ENCODE data around the gene DTX3L.
"Not testable (repeated sequence)": the region's sequence is repeated elsewhere in the genome, so short reads cannot be mapped to it uniquely, and the experiment has no call there.

Gene DTX3L

GRCh38 chr3:122560680-122561079 lies 3.5 kb upstream of the DTX3L start:
- Histone ChIP-seq H3K36me3 (ENCODE audit: control insufficient read depth, insufficient read depth, low read length) (no peaks in the 10 kb centered on the region), H3K4me1 (ENCODE audit: control insufficient read depth, insufficient read depth, low read length, poor library complexity, severe bottlenecking) (peaks cover 3% of the 10 kb centered on the region), H3K27ac (ENCODE audit: low read depth, low read length, severe bottlenecking) (no peak overlapping the region), H3K9me3 (ENCODE audit: control insufficient read depth, low read length) (no peaks in the 10 kb centered on the region), H3K4me3 (ENCODE audit: extremely low read depth, insufficient read depth, low read length, poor library complexity, severe bottlenecking) (no peak overlapping the region)
- WGBS, 2 experiments (ENCODE audit: insufficient coverage in 2 of 2) = 67% methylated on average over 1 of the region's 1 CpG; no CpG with 5 or more reads in 1 of the 2 experiments

GRCh38 chr3:122562923-122563716 lies 1.0 kb upstream of the DTX3L start:
- H3K27ac ChIP-seq (ENCODE audit: low read depth, low read length, severe bottlenecking) = no peak overlapping the region
- 90 to 97% methylated on average over 3 of the region's 5 CpGs for WGBS, 2 experiments (ENCODE audit: insufficient coverage in 2 of 2)
- H3K36me3 ChIP-seq (ENCODE audit: control insufficient read depth, insufficient read depth, low read length) = no peaks in the 10 kb centered on the region
- no peaks in the 10 kb centered on the region for H3K9me3 ChIP-seq (ENCODE audit: control insufficient read depth, low read length)
- peaks cover 3% of the 10 kb centered on the region for H3K4me1 ChIP-seq (ENCODE audit: control insufficient read depth, insufficient read depth, low read length, poor library complexity, severe bottlenecking)
- H3K4me3 ChIP-seq (ENCODE audit: extremely low read depth, insufficient read depth, low read length, poor library complexity, severe bottlenecking) = no peak overlapping the region

GRCh38 chr3:122563717-122564025 lies 467 bp upstream of the DTX3L start:
- Histone ChIP-seq H3K9me3 (ENCODE audit: control insufficient read depth, low read length) (no peaks in the 10 kb centered on the region), H3K4me1 (ENCODE audit: control insufficient read depth, insufficient read depth, low read length, poor library complexity, severe bottlenecking) (peaks cover 5% of the 10 kb centered on the region), H3K36me3 (ENCODE audit: control insufficient read depth, insufficient read depth, low read length) (no peaks in the 10 kb centered on the region), H3K27ac (ENCODE audit: low read depth, low read length, severe bottlenecking) (no peak overlapping the region), H3K4me3 (ENCODE audit: extremely low read depth, insufficient read depth, low read length, poor library complexity, severe bottlenecking) (peak overlapping the region; percentile 46)
- WGBS, 2 experiments (ENCODE audit: insufficient coverage in 2 of 2) = 82 to 96% methylated on average over 2 to 3 of the region's 5 CpGs

- not testable (repeated sequence) for H3K4me3 ChIP-seq (ENCODE audit: extremely low read depth, insufficient read depth, low read length, poor library complexity, severe bottlenecking); H3K4me1 ChIP-seq (ENCODE audit: control insufficient read depth, insufficient read depth, low read length, poor library complexity, severe bottlenecking); H3K36me3 ChIP-seq (ENCODE audit: control insufficient read depth, insufficient read depth, low read length); H3K9me3 ChIP-seq (ENCODE audit: control insufficient read depth, low read length); H3K27ac ChIP-seq (ENCODE audit: low read depth, low read length, severe bottlenecking)
- no CpG with 5 or more reads among the region's 7 CpGs for WGBS, 2 experiments (ENCODE audit: insufficient coverage in 2 of 2)
Measured at GRCh38 chr3:122568131-122568530, 4.0 kb downstream of the DTX3L start.

- WGBS, 2 experiments (ENCODE audit: insufficient coverage in 2 of 2) = 43 to 83% methylated on average over 2 of the region's 3 CpGs
- no peaks in the 10 kb centered on the region for H3K36me3 ChIP-seq (ENCODE audit: control insufficient read depth, insufficient read depth, low read length)
Measured at GRCh38 chr3:122568755-122569154, 4.6 kb downstream of the DTX3L start.

GRCh38 chr3:122572940-122573412 lies 8.8 kb downstream of the DTX3L start:
- 41 to 64% methylated on average over 2 of the region's 3 CpGs for WGBS, 2 experiments (ENCODE audit: insufficient coverage in 2 of 2)
- Histone ChIP-seq H3K9me3 (ENCODE audit: control insufficient read depth, low read length) (no peaks in the 10 kb centered on the region), H3K4me3 (ENCODE audit: extremely low read depth, insufficient read depth, low read length, poor library complexity, severe bottlenecking) (no peak overlapping the region), H3K36me3 (ENCODE audit: control insufficient read depth, insufficient read depth, low read length) (no peaks in the 10 kb centered on the region), H3K4me1 (ENCODE audit: control insufficient read depth, insufficient read depth, low read length, poor library complexity, severe bottlenecking) (peaks cover 8% of the 10 kb centered on the region), H3K27ac (ENCODE audit: low read depth, low read length, severe bottlenecking) (peak overlapping the region; percentile 41)

More at GRCh38 chr3:122568755-122569154, 4.6 kb downstream of the DTX3L start:
- Histone ChIP-seq H3K27ac (ENCODE audit: low read depth, low read length, severe bottlenecking) (no peak overlapping the region), H3K4me3 (ENCODE audit: extremely low read depth, insufficient read depth, low read length, poor library complexity, severe bottlenecking) (no peak overlapping the region), H3K9me3 (ENCODE audit: control insufficient read depth, low read length) (no peaks in the 10 kb centered on the region), H3K4me1 (ENCODE audit: control insufficient read depth, insufficient read depth, low read length, poor library complexity, severe bottlenecking) (peaks cover 8% of the 10 kb centered on the region)

- Histone ChIP-seq H3K4me3 (ENCODE audit: extremely low read depth, insufficient read depth, low read length, poor library complexity, severe bottlenecking) (no peak overlapping the region), H3K9me3 (ENCODE audit: control insufficient read depth, low read length) (peaks cover 5% of the 10 kb centered on the region), H3K36me3 (ENCODE audit: control insufficient read depth, insufficient read depth, low read length) (no peaks in the 10 kb centered on the region), H3K4me1 (ENCODE audit: control insufficient read depth, insufficient read depth, low read length, poor library complexity, severe bottlenecking) (peaks cover 5% of the 10 kb centered on the region), H3K27ac (ENCODE audit: low read depth, low read length, severe bottlenecking) (no peak overlapping the region)
- 83 to 90% methylated on average over 4 to 5 of the region's 8 CpGs for WGBS, 2 experiments (ENCODE audit: insufficient coverage in 2 of 2)
Measured at GRCh38 chr3:122576174-122576940, 12.2 kb downstream of the DTX3L start.

GRCh38 chr3:122577409-122578031 lies 13.4 kb downstream of the DTX3L start, which contains the start of gene PARP15:
PARP15 (plus strand) TSS chr3:122577650; CDS start chr3:122577668, 18 bp downstream.
- no peak within 1 kb of the TSS for H3K27ac ChIP-seq (ENCODE audit: low read depth, low read length, severe bottlenecking)
- H3K4me3 ChIP-seq (ENCODE audit: extremely low read depth, insufficient read depth, low read length, poor library complexity, severe bottlenecking) = no peak within 1 kb of the TSS
- peaks cover 16% of the 10 kb centered on the region for H3K9me3 ChIP-seq (ENCODE audit: control insufficient read depth, low read length)
- peaks cover 5% of the 10 kb centered on the region for H3K4me1 ChIP-seq (ENCODE audit: control insufficient read depth, insufficient read depth, low read length, poor library complexity, severe bottlenecking)
- H3K36me3 ChIP-seq (ENCODE audit: control insufficient read depth, insufficient read depth, low read length) = no peaks in the 10 kb centered on the region
- WGBS, 2 experiments (ENCODE audit: insufficient coverage in 2 of 2) = 65 to 71% methylated on average over 16 to 36 of the region's 40 CpGs

GRCh38 chr3:122578069-122578740 lies 14.1 kb downstream of the DTX3L start:
- Histone ChIP-seq H3K27ac (ENCODE audit: low read depth, low read length, severe bottlenecking) (no peak overlapping the region), H3K36me3 (ENCODE audit: control insufficient read depth, insufficient read depth, low read length) (no peaks in the 10 kb centered on the region), H3K4me1 (ENCODE audit: control insufficient read depth, insufficient read depth, low read length, poor library complexity, severe bottlenecking) (peaks cover 2% of the 10 kb centered on the region), H3K4me3 (ENCODE audit: extremely low read depth, insufficient read depth, low read length, poor library complexity, severe bottlenecking) (no peak overlapping the region), H3K9me3 (ENCODE audit: control insufficient read depth, low read length) (peaks cover 16% of the 10 kb centered on the region)
- WGBS, 2 experiments (ENCODE audit: insufficient coverage in 2 of 2) = 83% methylated on average over 1 of the region's 5 CpGs; no CpG with 5 or more reads in 1 of the 2 experiments

GRCh38 chr3:122580470-122580869 lies 16.3 kb downstream of the DTX3L start:
- Histone ChIP-seq H3K9me3 (ENCODE audit: control insufficient read depth, low read length) (peaks cover 16% of the 10 kb centered on the region), H3K4me1 (ENCODE audit: control insufficient read depth, insufficient read depth, low read length, poor library complexity, severe bottlenecking) (no peaks in the 10 kb centered on the region), H3K27ac (ENCODE audit: low read depth, low read length, severe bottlenecking) (no peak overlapping the region), H3K36me3 (ENCODE audit: control insufficient read depth, insufficient read depth, low read length) (no peaks in the 10 kb centered on the region), H3K4me3 (ENCODE audit: extremely low read depth, insufficient read depth, low read length, poor library complexity, severe bottlenecking) (no peak overlapping the region)
- WGBS, 2 experiments (ENCODE audit: insufficient coverage in 2 of 2) = no CpG with 5 or more reads among the region's 3 CpGs

Measured in mesodermal cell (in vitro differentiated cells).